HFFc6 (cell line): ENCODE results near the gene CASP9. TPM values are rescaled to one million over a fixed set of nuclear protein-coding genes. Genes with fewer than 3 reads are reported as not detected.
"Not testable (repeated sequence)": the region's sequence is repeated elsewhere in the genome, so short reads cannot be mapped to it uniquely, and the experiment has no call there.

ENCODE experiments used
- DNase-seq: peaks from one replicate; pipeline ENCODE4 v3.0.0-alpha.2; 2018
- H3K27ac Mint-ChIP-seq: 2 replicates; pipeline ENCODE4 v1.8.0; 2020; ENCODE audit warnings: mild to moderate bottlenecking, mixed read lengths
- H3K27me3 Mint-ChIP-seq: 2 replicates; pipeline ENCODE4 v1.8.0; 2021; ENCODE audit warnings: mild to moderate bottlenecking, moderate library complexity, mixed read lengths; ENCODE audit not compliant: insufficient read depth
- H3K36me3 Mint-ChIP-seq: 2 replicates; pipeline ENCODE4 v1.8.0; 2021; ENCODE audit warnings: low read depth, mixed read lengths
- H3K4me1 Mint-ChIP-seq: 2 replicates; pipeline ENCODE4 v1.8.0; 2020; ENCODE audit warnings: low read depth, mixed read lengths
- H3K4me3 Mint-ChIP-seq: 2 replicates; pipeline ENCODE4 v1.8.0; 2020; ENCODE audit warnings: mild to moderate bottlenecking, moderate library complexity, mixed read lengths
- H3K9me3 Mint-ChIP-seq: 2 replicates; pipeline ENCODE4 v1.8.0; 2020; ENCODE audit warnings: mild to moderate bottlenecking, mixed read lengths
- CTCF ChIP-seq: fragments of 200-600 bp; sonication (generic); IDR thresholded peaks from 2 replicates; pipeline ENCODE4 v1.5.0; 2021; ENCODE audit warnings: antibody characterized with exemption, mild to moderate bottlenecking
- total RNA-seq, 6 experiments: library from RNA; stranded (reverse); fragmentation: NEBNext Ultra II Directional; extraction: Animal tissue kit (Norgen Biotek cat#: 25700); gene quantifications; 2 replicates in 1 of 6; 3 replicates in 5 of 6; pipeline ENCODE4 v1.2.3, GENCODE V29; 2021

CASP9 gene
- total RNA-seq, 6 experiments from 2014 or later, result 7.2 to 8.9 (median 7.8) TPM

- H3K4me3 Mint-ChIP-seq, result no peak overlapping the region
- no peaks in the 10 kb centered on the region for H3K4me1 Mint-ChIP-seq
- no peaks in the 10 kb centered on the region for H3K9me3 Mint-ChIP-seq
- DNase-seq, result no peak
- no peaks in the 10 kb centered on the region; the same call in 1 of the 2 replicates for H3K27me3 Mint-ChIP-seq
- no peak for TF ChIP-seq CTCF
- H3K27ac Mint-ChIP-seq, result no peak overlapping the region
- H3K36me3 Mint-ChIP-seq, result peaks cover 12% of the 10 kb centered on the region
Measured at GRCh38 chr1:15489052-15489736, 34.8 kb downstream of the CASP9 start.

DNA sequence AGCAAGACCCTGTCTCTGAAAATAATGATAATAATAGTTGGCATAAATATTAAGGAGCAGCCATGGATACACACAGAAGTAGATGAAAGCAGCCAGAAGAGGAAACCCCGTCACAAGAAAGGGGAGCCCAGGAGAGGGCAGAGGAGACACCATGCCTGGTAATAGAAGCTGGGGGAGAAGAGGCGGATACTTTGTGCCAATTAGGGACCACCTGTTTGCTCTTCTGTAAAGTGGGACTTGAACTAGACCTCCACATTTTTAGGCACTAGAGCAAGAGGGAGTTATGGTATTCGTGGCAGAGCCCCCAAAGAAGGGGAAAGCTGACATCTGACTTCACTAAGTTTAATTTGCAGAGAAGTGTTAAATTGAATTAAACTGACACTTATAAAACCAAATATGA lies 35.6 kb downstream of the CASP9 start:
- no peak for TF ChIP-seq CTCF
- Mint-ChIP-seq H3K36me3 (peaks cover 12% of the 10 kb centered on the region), H3K4me1 (no peaks in the 10 kb centered on the region), H3K4me3 (no peak overlapping the region), H3K27me3 (no peaks in the 10 kb centered on the region; the same call in 1 of the 2 replicates), H3K27ac (no peak overlapping the region), H3K9me3 (no peaks in the 10 kb centered on the region)
- no peak for DNase-seq

GRCh38 chr1:15486844-15487610 lies 37.0 kb downstream of the CASP9 start:
- H3K9me3 Mint-ChIP-seq, H3K27ac Mint-ChIP-seq, H3K4me1 Mint-ChIP-seq, H3K27me3 Mint-ChIP-seq, H3K4me3 Mint-ChIP-seq, DNase-seq: not testable (repeated sequence)
- H3K36me3 Mint-ChIP-seq, result peaks cover 12% of the 10 kb centered on the region

GRCh38 chr1:15485636-15486035 lies 38.4 kb downstream of the CASP9 start:
- no peak for TF ChIP-seq CTCF
- no peak for DNase-seq
- Mint-ChIP-seq H3K27ac (no peak overlapping the region), H3K4me3 (no peak overlapping the region), H3K9me3 (no peaks in the 10 kb centered on the region), H3K27me3 (peaks cover 5% of the 10 kb centered on the region; the same call in 1 of the 2 replicates), H3K4me1 (no peaks in the 10 kb centered on the region), H3K36me3 (peaks cover 12% of the 10 kb centered on the region)

GRCh38 chr1:15484443-15484842 lies 39.6 kb downstream of the CASP9 start:
- not testable (repeated sequence) for H3K4me3 Mint-ChIP-seq, H3K4me1 Mint-ChIP-seq, H3K27ac Mint-ChIP-seq, H3K9me3 Mint-ChIP-seq, H3K27me3 Mint-ChIP-seq, DNase-seq, H3K36me3 Mint-ChIP-seq

GRCh38 chr1:15483971-15484370 lies 40.0 kb downstream of the CASP9 start:
- no peak for TF ChIP-seq CTCF
- Mint-ChIP-seq H3K27ac (no peak overlapping the region), H3K36me3 (peaks cover 6% of the 10 kb centered on the region; the same call in 1 of the 2 replicates), H3K27me3 (peaks cover 11% of the 10 kb centered on the region), H3K4me3 (no peak overlapping the region), H3K4me1 (no peaks in the 10 kb centered on the region), H3K9me3 (no peaks in the 10 kb centered on the region)
- no peak for DNase-seq

DNA sequence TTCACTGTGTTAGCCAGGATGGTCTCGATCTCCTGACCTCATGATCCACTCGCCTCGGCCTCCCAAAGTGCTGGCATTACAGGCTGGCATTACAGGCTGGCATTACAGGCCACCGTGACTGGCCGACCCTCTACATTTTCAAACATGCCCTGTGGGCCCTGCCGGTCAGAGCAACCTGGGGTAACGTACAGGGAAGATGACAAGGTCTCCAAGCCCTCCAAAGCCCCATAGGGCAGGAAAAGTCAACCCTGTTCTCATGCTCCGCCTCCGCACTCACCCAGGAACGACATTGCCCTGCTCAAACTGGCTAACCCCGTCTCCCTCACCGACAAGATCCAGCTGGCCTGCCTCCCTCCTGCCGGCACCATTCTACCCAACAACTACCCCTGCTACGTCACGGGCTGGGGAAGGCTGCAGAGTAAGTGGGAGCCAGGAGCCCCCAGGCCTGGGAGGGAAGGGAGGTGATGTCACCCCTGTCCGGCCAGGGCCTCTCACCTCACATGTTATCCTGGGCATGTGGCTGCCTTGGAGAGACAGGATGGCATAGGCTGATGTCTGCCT lies 41.0 kb downstream of the CASP9 start:
- not testable (repeated sequence) for DNase-seq, H3K4me1 Mint-ChIP-seq, H3K9me3 Mint-ChIP-seq, H3K36me3 Mint-ChIP-seq, H3K4me3 Mint-ChIP-seq, H3K27ac Mint-ChIP-seq
- H3K27me3 Mint-ChIP-seq, result peaks cover 12% of the 10 kb centered on the region

DNA sequence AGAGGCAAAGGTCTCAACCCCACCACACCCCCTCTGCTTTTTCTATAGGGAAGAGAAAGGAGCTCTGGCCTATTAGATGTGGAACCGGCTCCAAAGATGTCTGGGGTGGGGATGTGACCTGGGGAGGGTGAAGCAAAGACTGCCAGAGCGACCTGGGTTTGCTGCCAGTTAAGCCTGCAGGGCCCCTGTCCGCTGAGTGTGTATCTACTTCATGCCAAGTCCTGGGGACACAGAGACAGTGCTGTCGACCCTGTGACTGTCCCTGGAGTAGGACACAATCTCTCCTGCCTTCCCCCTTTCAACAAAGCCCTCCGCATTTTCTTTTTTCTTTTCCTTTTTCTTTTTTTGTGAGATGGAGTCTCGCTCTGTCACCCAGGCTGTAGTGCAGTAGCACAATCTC lies 41.6 kb downstream of the CASP9 start:
- not testable (repeated sequence) for H3K4me3 Mint-ChIP-seq, DNase-seq, H3K4me1 Mint-ChIP-seq, H3K9me3 Mint-ChIP-seq, H3K36me3 Mint-ChIP-seq, H3K27ac Mint-ChIP-seq
- peaks cover 13% of the 10 kb centered on the region for H3K27me3 Mint-ChIP-seq
